A673 (cell line): Measurements from ENCODE around the gene CYYR1. TPM values are rescaled to one million over a fixed set of nuclear protein-coding genes. Genes with fewer than 3 reads are reported as not detected.

Experiments used
- BruUV-seq: library from RNA; stranded (reverse); fragments of 400-500 nt; replicated peaks from 2 replicates; lab custom pipeline; 2021; lab: Mats Ljungman, UMichigan
- CTCF ChIA-PET: fragments of 300-600 bp; sonication (Branson Sonifier 250); formaldehyde crosslinking; loops from one replicate; lab custom pipeline; 2022; ENCODE audit warnings: antibody characterized with exemption; lab: Charles Lee
- POLR2A ChIA-PET: fragments of 300-600 bp; sonication (Branson Sonifier 250); formaldehyde crosslinking; loops from one replicate; lab custom pipeline; 2022; ENCODE audit warnings: antibody characterized with exemption; ENCODE audit not compliant: low non-redundant PET; lab: Charles Lee
- DNase-seq: peaks from one replicate; pipeline ENCODE4 v3.0.0-alpha.2; 2015; ENCODE audit warnings: low spot score
- H3K27ac ChIP-seq: fragments of 200-600 bp; sonication (generic); 2 replicates; pipeline ENCODE4 v1.5.1; 2016; ENCODE audit warnings: mixed run types, low read depth, mild to moderate bottlenecking, mixed read lengths, antibody characterized with exemption, low read length; ENCODE audit not compliant: poor library complexity, severe bottlenecking
- H3K27me3 ChIP-seq: fragments of 200-600 bp; sonication (generic); replicated peaks from 2 replicates; pipeline ENCODE4 v1.6.1; 2017; ENCODE audit warnings: mixed run types, low read depth, mild to moderate bottlenecking, mixed read lengths, antibody characterized with exemption, low read length; ENCODE audit not compliant: insufficient read depth, poor library complexity
- H3K36me3 ChIP-seq: fragments of 200-600 bp; sonication (generic); 2 replicates; pipeline ENCODE4 v1.6.1; 2016; ENCODE audit warnings: mixed run types, mild to moderate bottlenecking, mixed read lengths, antibody characterized with exemption, low read length; ENCODE audit not compliant: insufficient read depth, poor library complexity, severe bottlenecking
- H3K4me1 ChIP-seq: fragments of 200-600 bp; sonication (generic); 2 replicates; pipeline ENCODE4 v1.6.1; 2017; ENCODE audit warnings: mixed run types, mild to moderate bottlenecking, mixed read lengths, antibody characterized with exemption, low read length; ENCODE audit not compliant: insufficient read depth, poor library complexity, severe bottlenecking
- H3K4me3 ChIP-seq: fragments of 200-600 bp; sonication (generic); 2 replicates; pipeline ENCODE4 v1.5.1; 2016; ENCODE audit warnings: low read depth, mixed run types, mild to moderate bottlenecking, mixed read lengths, low read length; ENCODE audit not compliant: poor library complexity, severe bottlenecking
- H3K9me3 ChIP-seq: fragments of 200-600 bp; sonication (generic); 2 replicates; pipeline ENCODE4 v1.6.1; 2016; ENCODE audit warnings: mixed run types, low read depth, mild to moderate bottlenecking, mixed read lengths, antibody characterized with exemption, low read length; ENCODE audit not compliant: poor library complexity, severe bottlenecking
- CTCF ChIP-seq: fragments of 300-800, 200-600 bp; sonication (generic); conservative IDR thresholded peaks from 2 replicates; pipeline ENCODE4 v1.5.1; 2017; ENCODE audit warnings: low read depth, mild to moderate bottlenecking, antibody characterized with exemption, low read length, moderate library complexity, mixed read lengths
- EZH2 ChIP-seq: fragments of 200-600 bp; sonication (generic); IDR thresholded peaks from 2 replicates; pipeline ENCODE4 v1.6.1; 2017; ENCODE audit warnings: borderline replicate concordance, low read depth, mild to moderate bottlenecking, mixed read lengths, antibody characterized with exemption, low read length; ENCODE audit not compliant: poor library complexity, severe bottlenecking
- intact Hi-C: fragments of 100-400 bp; cut with micrococcal nuclease; formaldehyde crosslinking; loops from one replicate; pipeline ENCODE4 v1.10.0; 2022; ENCODE audit not compliant: unreplicated experiment
- total RNA-seq: library from RNA; stranded (reverse); gene quantifications from 2 replicates; pipeline ENCODE4 v1.2.3, GENCODE V29; 2021

CYYR1 gene
- total RNA-seq, 1 experiment from 2014 or later, result 96.4 TPM

GRCh38 chr21:26490771-26491170, 82.3 kb downstream of the CYYR1 start:
- peak overlapping the region; percentile 90 for H3K27ac ChIP-seq
- no peaks in the 10 kb centered on the region for H3K27me3 ChIP-seq
- H3K4me3 ChIP-seq, result no peak overlapping the region
- ChIA-PET CTCF (no interaction called here), POLR2A (interaction anchor here (0.6 kb wide), 1 partner anchor 63 kb away, joined by 3 read pairs; no protein-coding TSS in a partner anchor)
- peaks cover 62% of the 10 kb centered on the region for H3K4me1 ChIP-seq
- BruUV-seq, result no TSS peak
- DNase-seq, result peak; percentile 78
- TF ChIP-seq EZH2 (no peak), CTCF (no peak)
- intact Hi-C loops, result loop anchor here (2.0 kb wide), 1 partner anchor 78 kb away; no protein-coding TSS in a partner anchor
- no peaks in the 10 kb centered on the region for H3K36me3 ChIP-seq
- no peaks in the 10 kb centered on the region for H3K9me3 ChIP-seq

- Histone ChIP-seq H3K36me3 (no peaks in the 10 kb centered on the region), H3K27ac (peak overlapping the region; percentile 90), H3K4me3 (no peak overlapping the region), H3K9me3 (no peaks in the 10 kb centered on the region), H3K4me1 (peaks cover 72% of the 10 kb centered on the region), H3K27me3 (no peaks in the 10 kb centered on the region)
- no peak for DNase-seq
- no TSS peak for BruUV-seq
- ChIA-PET CTCF (no interaction called here), POLR2A (no interaction called here)
- intact Hi-C loops, result loop anchor here (2.0 to 5.0 kb wide), 7 partner anchors 63 to 663 kb away; no protein-coding TSS in a partner anchor
- TF ChIP-seq EZH2, result no peak
- peak; percentile 42; the same call in 1 of the 2 replicates for TF ChIP-seq CTCF
These were observed 83.3 kb downstream of the CYYR1 start for GRCh38 chr21:26489781-26490180.

GRCh38 chr21:26487981-26488480, 85.1 kb downstream of the CYYR1 start:
- Histone ChIP-seq H3K4me3 (peak overlapping the region; percentile 21), H3K27ac (peak overlapping the region; percentile 97), H3K36me3 (no peaks in the 10 kb centered on the region), H3K4me1 (peaks cover 77% of the 10 kb centered on the region), H3K9me3 (no peaks in the 10 kb centered on the region), H3K27me3 (no peaks in the 10 kb centered on the region)
- BruUV-seq, result no TSS peak
- TF ChIP-seq EZH2, result no peak
- TF ChIP-seq CTCF, result no peak
- intact Hi-C loops, result loop anchor here (2.0 to 5.0 kb wide), 6 partner anchors 64 to 661 kb away; no protein-coding TSS in a partner anchor
- ChIA-PET POLR2A (interaction anchor here (0.6 to 0.7 kb wide), 2 partner anchors 10 to 204 kb away, joined by 3 to 6 read pairs; no protein-coding TSS in a partner anchor), CTCF (no interaction called here)
- DNase-seq, result peak; percentile 98
